BLaER1 (cell line): ENCODE results near the gene MCF2L.

Experiments used
- H3K27ac ChIP-seq: shearing (Covaris generic); formaldehyde crosslinking; 2 replicates; pipeline ENCODE4 v1.8.1; 2022
- H3K27me3 ChIP-seq: shearing (Covaris generic); formaldehyde crosslinking; 2 replicates; pipeline ENCODE4 v1.8.1; 2022
- H3K36me3 ChIP-seq: shearing (Covaris generic); formaldehyde crosslinking; 2 replicates; pipeline ENCODE4 v1.8.1; 2022
- H3K4me1 ChIP-seq: shearing (Covaris generic); formaldehyde crosslinking; 2 replicates; pipeline ENCODE4 v1.8.1; 2022
- H3K4me2 ChIP-seq: shearing (Covaris generic); formaldehyde crosslinking; 2 replicates; pipeline ENCODE4 v1.8.1; 2022
- H3K4me3 ChIP-seq: shearing (Covaris generic); formaldehyde crosslinking; 2 replicates; pipeline ENCODE4 v1.8.1; 2022
- H3K9ac ChIP-seq: shearing (Covaris generic); formaldehyde crosslinking; 2 replicates; pipeline ENCODE4 v1.8.1; 2022
- H3K9me3 ChIP-seq: shearing (Covaris generic); formaldehyde crosslinking; 2 replicates; pipeline ENCODE4 v1.8.1; 2022
- H4K20me1 ChIP-seq: shearing (Covaris generic); formaldehyde crosslinking; 2 replicates; pipeline ENCODE4 v1.8.1; 2022
- Cebpa-rat ChIP-seq: shearing (Covaris generic); IDR thresholded peaks from 2 replicates; pipeline ENCODE4 v1.8.1; 2022

Gene MCF2L

DNA sequence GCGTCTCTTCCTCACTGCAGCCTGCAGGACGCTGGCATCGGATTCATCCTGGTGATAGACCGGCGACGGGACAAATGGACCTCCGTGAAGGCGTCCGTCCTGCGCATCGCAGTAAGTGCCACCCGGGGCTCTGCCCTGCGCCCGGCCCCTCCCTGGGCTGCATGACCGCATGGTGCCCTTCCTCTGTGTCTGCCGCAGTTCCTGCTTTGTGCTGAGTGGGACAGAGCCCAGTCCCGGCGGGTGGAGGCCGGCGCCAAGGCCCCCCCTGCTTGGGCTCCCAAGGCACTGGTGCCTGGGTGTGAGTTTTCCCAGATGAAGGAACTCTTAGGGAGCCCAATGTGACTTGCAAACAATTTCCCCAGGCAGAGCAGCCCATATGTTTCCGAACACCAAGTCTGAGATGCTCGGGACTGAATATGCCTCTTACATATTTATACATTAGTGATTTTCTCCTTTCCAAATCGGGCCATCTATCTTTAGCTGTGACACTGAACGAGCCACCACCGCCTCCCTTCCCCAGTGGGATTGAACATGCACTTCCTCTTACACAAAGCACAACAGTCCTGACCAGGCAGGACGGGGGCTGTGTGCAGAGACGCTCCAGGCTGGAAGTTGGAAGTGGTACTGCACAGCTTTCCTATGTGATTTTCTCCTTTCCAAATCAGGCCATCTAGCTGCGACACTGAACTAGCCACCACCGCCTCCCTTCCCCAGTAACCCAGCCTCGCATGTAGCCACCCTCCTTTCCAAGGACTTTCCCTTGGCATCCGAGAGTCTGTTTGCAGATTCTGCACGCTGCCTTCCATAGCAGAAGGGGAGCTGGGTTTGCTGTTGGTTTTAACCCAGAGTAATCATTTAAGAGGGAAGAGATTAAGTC, 76.5 kb downstream of the MCF2L start:
- H3K27ac ChIP-seq: peak overlapping the region; percentile 6; the same call in 1 of the 2 replicates
- no peak overlapping the region; the same call in 1 of the 2 replicates for H3K9ac ChIP-seq
- no peaks in the 10 kb centered on the region for H3K36me3 ChIP-seq
- no peak for TF ChIP-seq Cebpa-rat
- peak overlapping the region; percentile 82 for H3K4me2 ChIP-seq
- no peaks in the 10 kb centered on the region for H3K27me3 ChIP-seq
- peaks cover 23% of the 10 kb centered on the region for H3K4me1 ChIP-seq
- H4K20me1 ChIP-seq: no peaks in the 10 kb centered on the region
- no peak overlapping the region for H3K4me3 ChIP-seq
- no peaks in the 10 kb centered on the region for H3K9me3 ChIP-seq

DNA sequence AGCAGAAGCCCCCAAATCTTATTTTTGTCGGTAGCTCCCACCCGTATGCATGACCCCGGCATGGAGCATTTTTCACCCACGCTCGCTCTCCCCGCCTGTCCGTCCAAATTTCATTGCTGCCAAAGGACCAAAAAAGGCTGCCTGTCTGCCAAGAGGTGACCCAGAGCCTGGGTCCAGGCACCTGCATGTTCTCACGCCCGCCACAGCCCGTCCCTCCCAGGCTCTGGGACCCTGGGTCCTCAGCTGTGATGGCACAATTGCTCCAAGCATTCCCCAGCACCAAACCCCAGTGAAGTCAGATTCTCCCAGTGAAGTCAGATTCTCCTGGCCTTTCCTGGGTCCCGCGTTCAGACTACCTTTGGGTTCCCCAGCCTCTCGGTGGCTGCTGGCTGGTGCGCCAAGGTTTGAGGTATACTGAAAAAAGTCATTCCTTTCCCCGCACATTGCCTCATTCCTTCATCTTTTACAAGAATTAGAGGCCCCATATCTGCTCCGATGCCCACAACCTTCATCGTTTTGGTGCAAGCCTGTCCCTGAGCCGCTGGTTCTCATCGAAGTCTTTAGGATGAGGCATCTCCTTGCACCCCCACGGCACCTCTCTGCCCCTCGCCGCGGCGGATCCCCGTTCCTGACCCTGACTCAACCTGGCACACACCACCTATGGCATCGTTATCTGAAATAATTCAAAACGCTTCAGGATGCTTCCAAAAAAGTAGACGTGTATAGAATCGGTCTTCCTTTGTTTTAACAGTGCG, 77.3 kb downstream of the MCF2L start:
- no peak overlapping the region for H3K4me3 ChIP-seq
- no peak for TF ChIP-seq Cebpa-rat
- H3K27ac ChIP-seq: no peak overlapping the region
- no peaks in the 10 kb centered on the region for H3K9me3 ChIP-seq
- H3K9ac ChIP-seq: no peak overlapping the region
- H3K4me1 ChIP-seq: peaks cover 23% of the 10 kb centered on the region
- no peaks in the 10 kb centered on the region for H4K20me1 ChIP-seq
- peak overlapping the region; percentile 82 for H3K4me2 ChIP-seq
- H3K27me3 ChIP-seq: no peaks in the 10 kb centered on the region
- H3K36me3 ChIP-seq: no peaks in the 10 kb centered on the region

DNA sequence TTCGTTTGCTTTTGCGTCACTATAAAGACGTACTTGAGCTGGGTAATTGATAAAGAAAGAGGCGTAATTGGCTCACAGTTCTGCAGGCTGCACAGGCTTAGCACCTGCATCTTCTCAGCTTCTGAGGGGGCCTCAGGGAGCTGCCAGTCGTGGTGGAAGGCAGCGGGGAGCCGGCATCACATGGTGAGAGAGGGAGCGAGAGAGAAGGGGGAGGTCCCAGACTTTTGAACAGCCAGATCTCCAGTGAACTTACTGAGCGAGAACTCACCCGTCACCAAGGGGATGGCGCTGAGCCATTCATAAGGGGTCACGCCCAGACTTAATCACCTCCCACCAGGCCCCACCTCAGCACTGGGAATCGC, 77.8 kb downstream of the MCF2L start:
- Histone ChIP-seq H4K20me1 (no peaks in the 10 kb centered on the region), H3K9me3 (no peaks in the 10 kb centered on the region), H3K4me3 (no peak overlapping the region), H3K4me2 (no peak overlapping the region), H3K27ac (no peak overlapping the region), H3K9ac (no peak overlapping the region), H3K4me1 (peaks cover 23% of the 10 kb centered on the region), H3K27me3 (no peaks in the 10 kb centered on the region), H3K36me3 (no peaks in the 10 kb centered on the region)
- TF ChIP-seq Cebpa-rat: no peak

GRCh38 chr13:113047587-113047986, 78.6 kb downstream of the MCF2L start:
- no peak for TF ChIP-seq Cebpa-rat
- no peaks in the 10 kb centered on the region for H3K36me3 ChIP-seq
- no peak overlapping the region for H3K9ac ChIP-seq
- H3K27me3 ChIP-seq: no peaks in the 10 kb centered on the region
- H3K9me3 ChIP-seq: no peaks in the 10 kb centered on the region
- no peaks in the 10 kb centered on the region for H4K20me1 ChIP-seq
- no peak overlapping the region for H3K4me2 ChIP-seq
- no peak overlapping the region for H3K4me3 ChIP-seq
- peaks cover 23% of the 10 kb centered on the region for H3K4me1 ChIP-seq
- H3K27ac ChIP-seq: no peak overlapping the region

DNA sequence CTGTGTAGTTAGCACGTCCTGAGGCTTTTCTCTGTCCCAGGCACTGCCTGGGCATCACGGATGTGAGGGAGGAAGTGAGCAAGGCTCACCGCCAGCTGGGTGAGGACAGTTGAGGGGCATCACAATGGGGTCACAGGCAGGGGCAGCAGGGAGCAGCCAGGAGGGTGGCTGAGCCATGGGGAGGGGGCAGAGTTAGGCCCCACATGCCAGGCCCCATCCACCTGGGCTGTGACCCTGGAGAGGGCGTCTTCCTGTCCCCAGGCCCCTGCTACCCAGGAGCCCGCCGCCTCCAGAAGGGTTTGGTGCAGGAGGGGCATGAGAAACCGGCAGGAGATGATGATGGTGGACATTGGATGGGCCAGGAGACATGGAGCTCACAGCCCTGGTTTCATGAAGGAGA, 79.8 kb downstream of the MCF2L start:
- Histone ChIP-seq H3K4me2 (no peak overlapping the region), H3K4me1 (peaks cover 18% of the 10 kb centered on the region), H3K4me3 (no peak overlapping the region), H3K9ac (no peak overlapping the region), H3K27me3 (no peaks in the 10 kb centered on the region), H4K20me1 (no peaks in the 10 kb centered on the region), H3K9me3 (no peaks in the 10 kb centered on the region), H3K36me3 (no peaks in the 10 kb centered on the region), H3K27ac (no peak overlapping the region)
- TF ChIP-seq Cebpa-rat: no peak

DNA sequence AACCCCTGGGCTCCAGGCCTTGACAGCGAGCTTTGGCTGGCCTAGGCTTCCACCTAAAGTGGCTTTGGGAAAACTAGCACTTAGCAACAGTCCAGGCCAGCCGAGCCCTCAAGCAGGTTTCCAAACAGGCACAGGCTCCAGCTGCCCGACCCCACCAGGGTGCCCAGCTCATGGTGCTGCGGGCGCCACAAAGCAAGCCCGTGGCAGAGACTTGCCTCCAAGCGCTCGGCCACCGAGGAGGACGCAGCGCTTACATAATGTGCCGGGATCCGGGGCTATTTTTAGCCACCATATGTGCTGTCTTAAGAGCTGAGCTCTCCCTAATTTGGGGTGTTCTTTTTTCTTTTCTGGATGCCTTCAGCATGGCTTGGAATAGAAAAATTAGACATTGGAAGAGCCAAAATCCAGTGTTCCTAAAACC, 80.5 kb downstream of the MCF2L start:
- H3K9ac ChIP-seq: no peak overlapping the region
- H3K4me2 ChIP-seq: no peak overlapping the region
- no peaks in the 10 kb centered on the region for H3K27me3 ChIP-seq
- H3K27ac ChIP-seq: no peak overlapping the region
- peaks cover 17% of the 10 kb centered on the region for H3K4me1 ChIP-seq
- no peaks in the 10 kb centered on the region for H3K36me3 ChIP-seq
- no peaks in the 10 kb centered on the region for H3K9me3 ChIP-seq
- no peaks in the 10 kb centered on the region for H4K20me1 ChIP-seq
- H3K4me3 ChIP-seq: no peak overlapping the region
- TF ChIP-seq Cebpa-rat: no peak

DNA sequence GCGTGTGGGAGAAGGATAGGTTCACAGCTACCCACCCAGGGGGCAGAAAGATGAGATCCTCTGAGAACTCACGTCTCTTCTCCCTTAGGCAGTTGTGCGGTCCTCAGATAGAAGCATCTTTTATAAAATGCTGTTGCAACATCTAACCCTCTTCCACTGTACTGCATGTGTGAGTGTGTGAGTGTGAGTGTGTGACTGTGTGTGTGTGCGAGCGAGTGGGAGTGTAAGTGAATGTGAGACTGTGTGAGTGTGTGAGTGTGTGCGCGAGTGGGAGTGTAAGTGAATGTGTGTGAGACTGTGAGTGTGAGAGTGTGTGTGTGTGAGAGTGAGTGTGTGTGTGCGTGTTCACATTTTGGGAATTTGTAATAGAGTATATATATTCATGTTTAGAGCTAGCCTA, 81.0 kb downstream of the MCF2L start:
- peaks cover 14% of the 10 kb centered on the region for H3K4me1 ChIP-seq
- no peak overlapping the region for H3K4me3 ChIP-seq
- H3K4me2 ChIP-seq: no peak overlapping the region
- H3K27ac ChIP-seq: no peak overlapping the region
- no peaks in the 10 kb centered on the region for H4K20me1 ChIP-seq
- no peak for TF ChIP-seq Cebpa-rat
- H3K36me3 ChIP-seq: no peaks in the 10 kb centered on the region
- H3K27me3 ChIP-seq: no peaks in the 10 kb centered on the region
- no peak overlapping the region for H3K9ac ChIP-seq
- H3K9me3 ChIP-seq: no peaks in the 10 kb centered on the region

DNA sequence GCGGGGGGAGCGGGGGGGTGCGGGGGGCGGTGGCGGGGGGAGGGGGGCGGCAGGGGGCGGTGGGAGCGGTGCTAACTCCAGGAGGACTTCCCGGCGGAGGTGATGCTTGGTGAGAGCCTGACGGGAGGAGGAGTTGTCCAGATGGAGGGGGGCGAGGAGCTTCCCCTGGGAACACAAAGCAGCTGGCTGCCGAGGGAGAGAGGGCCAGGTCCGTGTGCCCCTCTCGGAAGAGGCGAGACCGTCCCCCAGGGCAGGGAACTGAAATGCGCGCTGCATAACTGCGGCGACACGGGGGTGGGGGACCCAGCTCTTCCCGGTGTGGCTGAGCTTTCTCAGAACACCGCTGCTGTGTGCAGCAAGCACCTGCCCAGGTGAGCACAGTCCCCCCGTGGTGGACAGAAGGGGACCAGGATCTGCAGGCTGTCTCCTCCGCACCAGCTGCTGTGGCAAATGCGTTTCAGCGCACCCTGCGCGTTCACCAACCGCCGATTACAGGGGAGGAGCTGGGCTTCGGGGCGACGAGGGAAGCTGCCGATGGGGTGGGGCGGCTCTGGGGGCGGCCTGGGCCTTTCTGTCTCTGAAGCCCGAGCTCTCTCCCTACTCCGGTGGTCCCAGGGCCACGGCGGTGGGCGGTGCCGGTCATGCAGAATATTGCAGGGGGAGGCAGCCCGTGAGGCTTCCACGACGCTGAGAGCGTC, 81.9 kb downstream of the MCF2L start:
- no peaks in the 10 kb centered on the region for H4K20me1 ChIP-seq
- TF ChIP-seq Cebpa-rat: no peak
- H3K27ac ChIP-seq: no peak overlapping the region
- H3K36me3 ChIP-seq: no peaks in the 10 kb centered on the region
- no peaks in the 10 kb centered on the region for H3K9me3 ChIP-seq
- no peak overlapping the region for H3K9ac ChIP-seq
- H3K27me3 ChIP-seq: no peaks in the 10 kb centered on the region
- no peak overlapping the region for H3K4me2 ChIP-seq
- peaks cover 5% of the 10 kb centered on the region for H3K4me1 ChIP-seq
- H3K4me3 ChIP-seq: no peak overlapping the region

- no peaks in the 10 kb centered on the region for H3K27me3 ChIP-seq
- no peak overlapping the region for H3K4me3 ChIP-seq
- peaks cover 3% of the 10 kb centered on the region for H3K9me3 ChIP-seq
- H3K4me1 ChIP-seq: no peaks in the 10 kb centered on the region
- no peak for TF ChIP-seq Cebpa-rat
- H4K20me1 ChIP-seq: no peaks in the 10 kb centered on the region
- no peak overlapping the region for H3K9ac ChIP-seq
- no peak overlapping the region for H3K27ac ChIP-seq
- H3K4me2 ChIP-seq: no peak overlapping the region
- no peaks in the 10 kb centered on the region for H3K36me3 ChIP-seq
Measured at GRCh38 chr13:113051641-113052040, 82.6 kb downstream of the MCF2L start.

GRCh38 chr13:113052206-113052605, 83.2 kb downstream of the MCF2L start:
- no peak for TF ChIP-seq Cebpa-rat
- Histone ChIP-seq H3K27ac (no peak overlapping the region), H4K20me1 (no peaks in the 10 kb centered on the region), H3K4me1 (no peaks in the 10 kb centered on the region), H3K4me2 (no peak overlapping the region), H3K36me3 (no peaks in the 10 kb centered on the region), H3K4me3 (no peak overlapping the region), H3K27me3 (no peaks in the 10 kb centered on the region), H3K9me3 (peaks cover 9% of the 10 kb centered on the region), H3K9ac (no peak overlapping the region)
